Fibroblast of skin of right quadriceps (primary cell): ENCODE measurements around the gene MYO5B.

Experiments used
- DNase-seq: peaks from one replicate; pipeline ENCODE4 v3.0.0-alpha.2; 2013

The MYO5B gene

GRCh38 chr18:50061876-50062517, 132.9 kb downstream of the MYO5B start:
- no peak for DNase-seq

GRCh38 chr18:50060822-50061221, 134.1 kb downstream of the MYO5B start:
- no peak for DNase-seq

- no peak for DNase-seq
These were observed 136.2 kb downstream of the MYO5B start for GRCh38 chr18:50058731-50059130.

GRCh38 chr18:50057009-50057408, 137.9 kb downstream of the MYO5B start:
- DNase-seq: no peak

GRCh38 chr18:50056185-50056584, 138.8 kb downstream of the MYO5B start:
- no peak for DNase-seq

- no peak for DNase-seq
These were observed 139.5 kb downstream of the MYO5B start for GRCh38 chr18:50055488-50055887.

GRCh38 chr18:50053111-50053510, 141.8 kb downstream of the MYO5B start:
- DNase-seq: no peak

GRCh38 chr18:50051288-50051687, 143.7 kb downstream of the MYO5B start:
- DNase-seq: no peak

GRCh38 chr18:50045126-50045525, 149.8 kb downstream of the MYO5B start:
- no peak for DNase-seq

- DNase-seq: no peak
These were observed 150.5 kb downstream of the MYO5B start for GRCh38 chr18:50044402-50044801.

GRCh38 chr18:50042611-50043010, 152.3 kb downstream of the MYO5B start:
- DNase-seq: no peak

- no peak for DNase-seq
These were observed 155.2 kb downstream of the MYO5B start for GRCh38 chr18:50039746-50040145.

GRCh38 chr18:50038448-50038847, 156.5 kb downstream of the MYO5B start:
- peak; percentile 10 for DNase-seq

GRCh38 chr18:50034029-50034428, 160.9 kb downstream of the MYO5B start:
- DNase-seq: no peak

GRCh38 chr18:50033004-50033403, 161.9 kb downstream of the MYO5B start:
- no peak for DNase-seq

- DNase-seq: no peak
These were observed 164.8 kb downstream of the MYO5B start for GRCh38 chr18:50030146-50030545.

GRCh38 chr18:50027996-50028395, 167.0 kb downstream of the MYO5B start:
- no peak for DNase-seq

GRCh38 chr18:50024466-50024865, 170.5 kb downstream of the MYO5B start:
- DNase-seq: no peak

- DNase-seq: no peak
These were observed 172.0 kb downstream of the MYO5B start for GRCh38 chr18:50022985-50023384.

GRCh38 chr18:50014606-50015005, 180.3 kb downstream of the MYO5B start:
- DNase-seq: no peak

- DNase-seq: no peak
These were observed 181.4 kb downstream of the MYO5B start for GRCh38 chr18:50013363-50014138.

- DNase-seq: peak; percentile 65
These were observed 183.0 kb downstream of the MYO5B start for GRCh38 chr18:50011813-50012435.

GRCh38 chr18:50009773-50010335, 185.1 kb downstream of the MYO5B start:
- peak; percentile 15 for DNase-seq

GRCh38 chr18:50008306-50008705, 186.6 kb downstream of the MYO5B start:
- no peak for DNase-seq
